GM12878 (cell line): Measurements from ENCODE around the gene SLX4. TPM values are rescaled to one million over a fixed set of nuclear protein-coding genes. Genes with fewer than 3 reads are reported as not detected.

Experiments used
- ATAC-seq: fragments of 200-7000 bp; cut with Tn5 transposase; 3 replicates; pipeline ENCODE4 v1.9.1; 2020; ENCODE audit warnings: mild to moderate bottlenecking, moderate library complexity
- BruUV-seq: library from RNA; stranded (reverse); fragments of 400-500 nt; replicated peaks from 2 replicates; lab custom pipeline; 2021; lab: Mats Ljungman, UMichigan
- CTCF ChIA-PET: fragments of 300-600 bp; sonication (Branson Sonifier 250); formaldehyde crosslinking; extraction: SDS; loops from one replicate; lab custom pipeline; 2021; ENCODE audit warnings: inconsistent platforms; lab: Yijun Ruan, JAX
- POLR2A ChIA-PET: fragments of 350-600 bp; formaldehyde crosslinking; extraction: SDS; loops from one replicate; lab custom pipeline; 2021; ENCODE audit warnings: inconsistent platforms; lab: Charles Lee
- RAD21 ChIA-PET: fragments of 300-600 bp; sonication (Branson Sonifier 250); formaldehyde crosslinking; loops from one replicate; lab custom pipeline; 2023; ENCODE audit warnings: antibody characterized with exemption; ENCODE audit not compliant: unreplicated experiment; lab: Charles Lee
- SMC1A ChIA-PET: fragments of 300-600 bp; sonication (Branson Sonifier 250); formaldehyde crosslinking; loops from one replicate; lab custom pipeline; 2023; ENCODE audit not compliant: unreplicated experiment, uncharacterized antibody; lab: Charles Lee
- DNase-seq: peaks from one replicate; pipeline ENCODE4 v3.0.0-alpha.2; 2011; ENCODE audit warnings: low read depth, low spot score
- FAIRE-seq: peaks from 3 replicates; lab custom pipeline; 2011; peaks lifted over from hg19 to GRCh38; lab: Jason Lieb, UNC
- H2AFZ ChIP-seq: 2 replicates; pipeline ENCODE4 v1.6.0; 2011; ENCODE audit warnings: low read depth, low read length, control low read depth; ENCODE audit not compliant: control insufficient read depth
- H3K27ac ChIP-seq: 2 replicates; pipeline ENCODE4 v1.5.1; 2011; ENCODE audit warnings: control low read depth; ENCODE audit not compliant: control insufficient read depth, insufficient read depth
- H3K27me3 ChIP-seq, 2 experiments: replicated peaks in 1 of 2; 2 replicates each; pipeline versions ENCODE4 v1.6.0 to v1.6.1; 2011; ENCODE audit warnings: low read length in 1 of 2; ENCODE audit not compliant: control insufficient read depth in 2 of 2, insufficient read depth in 2 of 2
- H3K36me3 ChIP-seq, 2 experiments: 2 replicates each; pipeline ENCODE4 v1.5.1; 2011; ENCODE audit warnings: low read length in 1 of 2; ENCODE audit not compliant: control insufficient read depth in 2 of 2, insufficient read depth in 2 of 2
- H3K4me1 ChIP-seq: 2 replicates; pipeline ENCODE4 v1.6.1; 2011; ENCODE audit warnings: mild to moderate bottlenecking, low read length, moderate library complexity, mixed read lengths; ENCODE audit not compliant: control insufficient read depth, insufficient read depth
- H3K4me2 ChIP-seq: 2 replicates; pipeline ENCODE4 v1.6.0; 2011; ENCODE audit warnings: control low read depth; ENCODE audit not compliant: control insufficient read depth, insufficient read depth
- H3K4me3 ChIP-seq: fragments of 200-600 bp; sonication (generic); 2 replicates; pipeline ENCODE4 v1.5.1; 2016
- H3K79me2 ChIP-seq: 2 replicates; pipeline ENCODE4 v1.6.0; 2011; ENCODE audit warnings: low read length; ENCODE audit not compliant: control insufficient read depth, insufficient read depth
- H3K9ac ChIP-seq: 2 replicates; pipeline ENCODE4 v1.8.0; 2011; ENCODE audit warnings: low read length, control low read depth, mixed read lengths; ENCODE audit not compliant: control insufficient read depth, insufficient read depth
- H3K9me3 ChIP-seq: replicated peaks from 3 replicates; pipeline ENCODE4 v1.5.1; 2011; ENCODE audit warnings: mild to moderate bottlenecking, low read length; ENCODE audit not compliant: control insufficient read depth, insufficient read depth
- H4K20me1 ChIP-seq: 2 replicates; pipeline ENCODE4 v1.6.0; 2011; ENCODE audit not compliant: control insufficient read depth, insufficient read depth
- BCL11A ChIP-seq: IDR thresholded peaks from 2 replicates; pipeline ENCODE4 v1.6.1; 2011; ENCODE audit warnings: low read depth, low read length
- BCL3 ChIP-seq: IDR thresholded peaks from 2 replicates; pipeline ENCODE4 v1.6.1; 2011; ENCODE audit warnings: borderline replicate concordance, low read depth, mild to moderate bottlenecking, moderate library complexity, low read length; ENCODE audit not compliant: insufficient read depth, poor library complexity, severe bottlenecking
- CHD2 ChIP-seq: IDR thresholded peaks from 2 replicates; pipeline ENCODE4 v1.6.1; 2011; ENCODE audit warnings: low read depth, low read length, improper control_type of control experiment, borderline replicate concordance
- CREB1 ChIP-seq: IDR thresholded peaks from 2 replicates; pipeline ENCODE4 v1.6.1; 2012; ENCODE audit warnings: low read depth, mild to moderate bottlenecking, inconsistent platforms
- DPF2 ChIP-seq: fragments of 450-650 bp; IDR thresholded peaks from 2 replicates; pipeline ENCODE4 v1.6.1; 2017; ENCODE audit warnings: mild to moderate bottlenecking
- ETV6 ChIP-seq, 2 experiments: fragments of 450-650 bp in 1 of 2; IDR thresholded peaks in 1 of 2; conservative IDR thresholded peaks in 1 of 2; 2 replicates each; pipeline ENCODE4 v1.6.1; 2014; ENCODE audit warnings: antibody characterized with exemption in 1 of 2, borderline replicate concordance in 1 of 2, low read depth in 1 of 2, mild to moderate bottlenecking in 1 of 2, moderate library complexity in 1 of 2
- LARP7 ChIP-seq: fragments of 450-650 bp; IDR thresholded peaks from 2 replicates; pipeline ENCODE4 v1.6.1; 2017; ENCODE audit warnings: mild to moderate bottlenecking
- MTA2 ChIP-seq: fragments of 450-650 bp; IDR thresholded peaks from 2 replicates; pipeline ENCODE4 v1.6.1; 2016; ENCODE audit warnings: low read depth, mild to moderate bottlenecking, moderate library complexity
- MYB ChIP-seq: fragments of 150-350 bp; IDR thresholded peaks from 2 replicates; pipeline ENCODE4 v1.6.1; 2014; ENCODE audit warnings: mild to moderate bottlenecking, low read depth, low read length, borderline replicate concordance
- PML ChIP-seq: IDR thresholded peaks from 2 replicates; pipeline ENCODE4 v1.6.1; 2012; ENCODE audit warnings: low read length, inconsistent platforms
- POLR2A ChIP-seq: IDR thresholded peaks from 2 replicates; pipeline ENCODE4 v1.6.1; 2011; ENCODE audit warnings: low read depth, mild to moderate bottlenecking, low read length
- PRDM15 ChIP-seq: fragments of 450-650 bp; formaldehyde crosslinking; IDR thresholded peaks from 2 replicates; pipeline ENCODE4 v1.4.0; 2020; ENCODE audit warnings: mild to moderate bottlenecking, moderate library complexity
- RBBP5 ChIP-seq: fragments of 200-600 bp; sonication (generic); conservative IDR thresholded peaks from 2 replicates; pipeline ENCODE4 v1.6.1; 2016
- RFX5 ChIP-seq: IDR thresholded peaks from 2 replicates; pipeline ENCODE4 v1.6.1; 2011; ENCODE audit warnings: low read depth, low read length, improper control_type of control experiment
- ZBTB4 ChIP-seq: fragments of 450-650 bp; formaldehyde crosslinking; IDR thresholded peaks from 2 replicates; pipeline ENCODE4 v1.4.0; 2022; ENCODE audit warnings: mild to moderate bottlenecking, moderate library complexity
- ZNF217 ChIP-seq: fragments of 450-650 bp; IDR thresholded peaks from 2 replicates; pipeline ENCODE4 v1.6.1; 2017; ENCODE audit warnings: antibody characterized with exemption, mild to moderate bottlenecking
- ZNF384 ChIP-seq: IDR thresholded peaks from 2 replicates; pipeline ENCODE4 v1.6.1; 2012; ENCODE audit warnings: low read depth, mild to moderate bottlenecking, low read length, improper control_type of control experiment, borderline replicate concordance
- WGBS: methylation state at CpG from one replicate; pipeline ENCODE4 v1.1.6; 2016; ENCODE audit warnings: low lambda C conversion rate; ENCODE audit not compliant: insufficient replicate concordance, insufficient coverage; ENCODE audit errors: missing lambda C conversion rate; 5-methylcytosine and 5-hydroxymethylcytosine counted together
- in situ Hi-C: fragments of 300-500 bp; cut with MboI; formaldehyde crosslinking; loops from 9 replicates; pipeline ENCODE4 v1.14.3; 2018; ENCODE audit warnings: mixed read lengths
- intact Hi-C: fragments of 100-400 bp; cut with micrococcal nuclease; formaldehyde crosslinking; loops from one replicate; pipeline ENCODE4 v1.14.2; 2022; ENCODE audit not compliant: unreplicated experiment
- polyA plus RNA-seq, 11 experiments: library from polyadenylated mRNA; depleted of rRNA in 4 of 11; unstranded in 6 of 11; stranded (reverse) in 5 of 11; fragments of >200 nt; fragmentation: Nextera tagmentation in 4 of 11; fragmentation: Illumina TruSeq in 1 of 11; extraction: Ambion mirVana in 4 of 11; extraction: Trizol in 1 of 11; gene quantifications; 1 replicate in 1 of 11; 2 replicates in 10 of 11; pipeline versions ENCODE4 v1.2.1 to v1.2.3, GENCODE V29; 2011 to 2016; ENCODE audit warnings: inconsistent platforms in 2 of 11, missing spikeins in 2 of 11, low read depth in 1 of 11
- total RNA-seq, 4 experiments: library from RNA; depleted of rRNA in 3 of 4; stranded (reverse); fragments of >200 nt in 3 of 4; fragmentation: Illumina TruSeq in 1 of 4; extraction: Trizol in 1 of 4; gene quantifications; 2 replicates each; pipeline versions ENCODE4 v1.2.1 to v1.2.3, GENCODE V29; 2013 to 2021

The SLX4 gene
- total and polyA plus RNA-seq, 10 of the 15 experiments (the other 5 are each of a cell fraction or from before 2014, with no cell fraction given), result 0.18 to 12.3 (median 4.8) TPM

- peaks cover 24 to 32% of the 10 kb centered on the region in 2 experiments; a peak in 3 of 4 replicates for H3K36me3 ChIP-seq
- intact Hi-C loops (no loop called here), in situ Hi-C loops (no loop called here)
- ChIA-PET RAD21 (no interaction called here), CTCF (interaction anchor here (0.9 to 1.5 kb wide), 4 partner anchors 10 to 128 kb away, joined by 3 to 5 read pairs (median 3); no protein-coding TSS in a partner anchor), POLR2A (no interaction called here), SMC1A (no interaction called here)
- H2AFZ ChIP-seq, result no peak overlapping the region
- no peaks in the 10 kb centered on the region for H4K20me1 ChIP-seq
- H3K79me2 ChIP-seq, result no peaks in the 10 kb centered on the region
- H3K4me2 ChIP-seq, result no peak overlapping the region
- ATAC-seq (no peak), DNase-seq (no peak), FAIRE-seq (no peak)
- no peak for TF ChIP-seq DPF2
- no peak for TF ChIP-seq ZNF384
- no peak for TF ChIP-seq MYB
- no peak for TF ChIP-seq BCL11A
- TF ChIP-seq MTA2, result no peak
- TF ChIP-seq CREB1, result no peak
- TF ChIP-seq RBBP5, result no peak
- TF ChIP-seq RFX5, result no peak
- no peak for TF ChIP-seq PRDM15 (CRISPR knock-in tag)
- no peak for TF ChIP-seq ZBTB4 (CRISPR knock-in tag)
- TF ChIP-seq BCL3, result no peak
- no peak for TF ChIP-seq CHD2
- TF ChIP-seq POLR2A, result no peak
- no peak for TF ChIP-seq ZNF217
- no peak for TF ChIP-seq LARP7
- no peak for TF ChIP-seq PML
- no peak for TF ChIP-seq ETV6 (conservative IDR thresholded peaks at IDR 0.05 in 1 of 2, IDR thresholded peaks at IDR 0.05 in 1 of 2; ENCODE audit: borderline replicate concordance in 1 of 2, low read depth in 1 of 2)
- no peak overlapping the region for H3K27ac ChIP-seq
- H3K27me3 ChIP-seq, result no peaks in the 10 kb centered on the region
- no peaks in the 10 kb centered on the region for H3K4me1 ChIP-seq
- no peak overlapping the region for H3K4me3 ChIP-seq
- no TSS peak for BruUV-seq
- 100% methylated on average over 10 of the region's 12 CpGs for WGBS
- no peaks in the 10 kb centered on the region for H3K9me3 ChIP-seq
- H3K9ac ChIP-seq, result no peak overlapping the region
These were observed 43.6 kb upstream of the SLX4 start for GRCh38 chr16:3655030-3655395.
